CD4-positive, alpha-beta T cell (primary cell): ENCODE results near the gene GNAZ. TPM values are rescaled to one million over a fixed set of nuclear protein-coding genes. Genes with fewer than 3 reads are reported as not detected.

ENCODE experiments used
- ATAC-seq: fragments of 200-7000 bp; cut with Tn5 transposase; one replicate; pipeline ENCODE4 v1.10.0; 2022; ENCODE audit warnings: mild to moderate bottlenecking; ENCODE audit not compliant: poor library complexity
- CTCF ChIA-PET: fragments of 350-600 bp; sonication (Branson Sonifier 250); formaldehyde crosslinking; loops from one replicate; lab custom pipeline; 2021; ENCODE audit warnings: antibody characterized with exemption, inconsistent platforms; lab: Charles Lee
- POLR2A ChIA-PET: fragments of 350-600 bp; sonication (Branson Sonifier 250); formaldehyde crosslinking; loops from one replicate; lab custom pipeline; 2021; ENCODE audit warnings: antibody characterized with exemption, inconsistent platforms; lab: Charles Lee
- DNase-seq, 14 experiments: peaks; one replicate each; pipeline ENCODE4 v3.0.0-alpha.2; 2013 to 2020; ENCODE audit warnings: mixed read lengths in 2 of 14
- H3K27ac ChIP-seq, 2 donors: one replicate each; pipeline versions ENCODE4 v1.5.1 to v1.7.0; 2013; ENCODE audit warnings: low read length in 2 of 2, low read depth in 1 of 2, mild to moderate bottlenecking in 1 of 2
- H3K27me3 ChIP-seq, 2 experiments: 1 replicate in 1 of 2; 2 replicates in 1 of 2; pipeline versions ENCODE4 v1.6.1 to v1.7.0; 2013; ENCODE audit warnings: low read length in 2 of 2, control low read depth in 1 of 2, mild to moderate bottlenecking in 1 of 2, moderate library complexity in 1 of 2; ENCODE audit not compliant: insufficient read depth in 2 of 2, control insufficient read depth in 1 of 2
- H3K36me3 ChIP-seq: one replicate; pipeline ENCODE4 v1.6.1; 2013; ENCODE audit warnings: low read length, control low read depth; ENCODE audit not compliant: insufficient read depth
- H3K4me1 ChIP-seq: one replicate; pipeline ENCODE4 v1.6.1; 2013; ENCODE audit warnings: low read length, control low read depth; ENCODE audit not compliant: insufficient read depth
- H3K4me3 ChIP-seq: one replicate; pipeline ENCODE4 v1.5.1; 2013; ENCODE audit warnings: mild to moderate bottlenecking, low read length, moderate library complexity
- H3K9me3 ChIP-seq, 2 experiments: 1 replicate in 1 of 2; 2 replicates in 1 of 2; pipeline versions ENCODE4 v1.6.1 to v1.7.0; 2013; ENCODE audit warnings: low read length in 2 of 2, mild to moderate bottlenecking in 2 of 2, control low read depth in 1 of 2, moderate library complexity in 1 of 2; ENCODE audit not compliant: control insufficient read depth in 1 of 2, insufficient read depth in 1 of 2
- H3K27ac Mint-ChIP-seq: one replicate; pipeline ENCODE4 v1.8.0; 2020; ENCODE audit warnings: mixed read lengths
- H3K27me3 Mint-ChIP-seq: one replicate; pipeline ENCODE4 v1.8.0; 2021; ENCODE audit warnings: mixed read lengths
- H3K36me3 Mint-ChIP-seq: one replicate; pipeline ENCODE4 v1.8.0; 2021; ENCODE audit warnings: low read depth, mixed read lengths
- H3K4me1 Mint-ChIP-seq: one replicate; pipeline ENCODE4 v1.8.0; 2021; ENCODE audit warnings: low read depth, mixed read lengths
- H3K4me3 Mint-ChIP-seq: one replicate; pipeline ENCODE4 v1.8.0; 2020; ENCODE audit warnings: mild to moderate bottlenecking, mixed read lengths
- H3K9me3 Mint-ChIP-seq: one replicate; pipeline ENCODE4 v1.8.0; 2020; ENCODE audit warnings: mixed read lengths
- CTCF ChIP-seq: fragments of 200-600 bp; IDR thresholded peaks from one replicate; pipeline ENCODE4 v1.8.0; 2022; ENCODE audit warnings: antibody characterized with exemption, mild to moderate bottlenecking
- intact Hi-C, 2 experiments: fragments of 100-400 bp; cut with DNase I in 1 of 2; cut with micrococcal nuclease in 1 of 2; formaldehyde crosslinking; loops; one replicate each; pipeline versions ENCODE4 v1.15.1 to v1.9.0; 2023 to 2025; cut with DNase I, micrococcal nuclease
- total RNA-seq, 174 experiments: library from RNA in 2 of 174; stranded (reverse) in 2 of 174; gene quantifications; one replicate each; pipeline ENCODE4 v1.2.3 and lab custom pipeline; 2021 to 2026

Gene GNAZ
- total RNA-seq, 2 experiments from 2014 or later, result 0.20 to 0.38 TPM

GRCh38 chr22:23104187-23104971 lies 34.1 kb downstream of the GNAZ start:
- H3K27me3 Mint-ChIP-seq, result no peaks in the 10 kb centered on the region
- no peak for ATAC-seq
- POLR2A ChIA-PET, result no interaction called here

GRCh38 chr22:23105304-23105703 lies 35.0 kb downstream of the GNAZ start:
- Mint-ChIP-seq H3K4me3 (no peak overlapping the region), H3K4me1 (no peaks in the 10 kb centered on the region), H3K27ac (no peak overlapping the region), H3K27me3 (no peaks in the 10 kb centered on the region), H3K36me3 (no peaks in the 10 kb centered on the region), H3K9me3 (no peaks in the 10 kb centered on the region)
- Histone ChIP-seq H3K27ac (no peak overlapping the region), H3K4me1 (no peaks in the 10 kb centered on the region), H3K9me3 (no peaks in the 10 kb centered on the region), H3K36me3 (no peaks in the 10 kb centered on the region), H3K27me3 (no peaks in the 10 kb centered on the region), H3K4me3 (no peak overlapping the region)
- ChIA-PET CTCF (no interaction called here), POLR2A (no interaction called here)
- TF ChIP-seq CTCF, result no peak
- ATAC-seq (no peak), DNase-seq (no peak)
- intact Hi-C loops, result no loop called here

More at GRCh38 chr22:23104187-23104971, 34.1 kb downstream of the GNAZ start:
- CTCF ChIA-PET, result no interaction called here
- Histone ChIP-seq H3K4me1 (no peaks in the 10 kb centered on the region), H3K27me3 (no peaks in the 10 kb centered on the region), H3K9me3 (no peaks in the 10 kb centered on the region), H3K4me3 (no peak overlapping the region), H3K27ac (no peak overlapping the region), H3K36me3 (no peaks in the 10 kb centered on the region)
- no peaks in the 10 kb centered on the region for H3K4me1 Mint-ChIP-seq
- no peak overlapping the region for H3K27ac Mint-ChIP-seq
- no peak for TF ChIP-seq CTCF
- intact Hi-C loops, result no loop called here
- no peaks in the 10 kb centered on the region for H3K9me3 Mint-ChIP-seq
- H3K4me3 Mint-ChIP-seq, result no peak overlapping the region
- H3K36me3 Mint-ChIP-seq, result no peaks in the 10 kb centered on the region
- no peak for DNase-seq

- Mint-ChIP-seq H3K27ac (no peak overlapping the region), H3K4me1 (no peaks in the 10 kb centered on the region), H3K27me3 (no peaks in the 10 kb centered on the region), H3K36me3 (no peaks in the 10 kb centered on the region), H3K4me3 (no peak overlapping the region), H3K9me3 (no peaks in the 10 kb centered on the region)
- TF ChIP-seq CTCF, result no peak
- H3K27me3 ChIP-seq, result no peaks in the 10 kb centered on the region
- no peak overlapping the region for H3K4me3 ChIP-seq
- no peak overlapping the region for H3K27ac ChIP-seq
- ChIA-PET CTCF (no interaction called here), POLR2A (no interaction called here)
- intact Hi-C loops, result no loop called here
- no peaks in the 10 kb centered on the region for H3K9me3 ChIP-seq
- DNase-seq (no peak), ATAC-seq (no peak)
- H3K4me1 ChIP-seq, result no peaks in the 10 kb centered on the region
- no peaks in the 10 kb centered on the region for H3K36me3 ChIP-seq
Measured at GRCh38 chr22:23105919-23106318, 35.6 kb downstream of the GNAZ start.
